Islet precursor cell (in vitro differentiated cells): Measurements from ENCODE around the gene ZIC1.

Source experiments
- DNase-seq: peaks from one replicate; pipeline ENCODE4 v3.0.0-alpha.2; 2018

ZIC1 gene

DNA sequence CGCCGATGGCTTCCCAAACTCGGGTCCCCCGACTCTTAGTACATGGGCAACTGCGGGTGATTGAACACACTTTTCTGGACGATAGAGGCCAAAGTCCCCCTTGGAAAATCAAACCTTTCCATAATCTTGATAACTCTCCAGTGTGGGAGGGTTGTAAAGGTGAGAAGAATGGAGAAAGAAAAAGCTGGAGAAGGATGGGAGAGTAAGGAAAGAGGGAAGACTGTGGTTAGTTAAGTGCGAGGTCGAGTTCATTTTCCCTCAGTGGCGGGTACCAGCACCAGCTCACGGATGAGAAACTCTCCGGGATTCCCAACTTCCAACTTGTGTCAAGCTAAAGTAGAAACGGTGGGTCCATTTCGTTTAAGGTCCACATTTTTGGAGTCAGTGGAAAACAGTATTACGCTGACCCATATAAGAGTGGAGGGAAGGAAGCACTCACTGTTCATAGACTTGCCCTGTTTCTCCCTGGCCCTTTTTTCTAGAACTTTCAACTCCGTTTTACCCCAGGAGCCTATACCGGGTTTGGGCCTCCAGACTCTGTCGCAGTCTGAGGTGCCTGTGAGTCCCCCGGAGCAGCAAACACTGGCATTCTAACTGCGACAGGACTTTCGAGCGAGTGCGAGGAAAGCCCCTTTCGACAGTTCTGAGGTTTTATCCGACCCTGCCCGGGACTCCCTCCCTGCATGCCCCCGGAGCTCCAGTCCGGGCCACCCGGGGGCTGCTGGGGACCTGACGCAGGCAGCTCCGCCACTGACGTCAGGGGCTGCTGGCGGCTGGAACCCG, 14.8 kb downstream of the ZIC1 start:
- peak; percentile 60 for DNase-seq

- no peak for DNase-seq
Measured at GRCh38 chr3:147424581-147425387, 15.6 kb downstream of the ZIC1 start.

DNA sequence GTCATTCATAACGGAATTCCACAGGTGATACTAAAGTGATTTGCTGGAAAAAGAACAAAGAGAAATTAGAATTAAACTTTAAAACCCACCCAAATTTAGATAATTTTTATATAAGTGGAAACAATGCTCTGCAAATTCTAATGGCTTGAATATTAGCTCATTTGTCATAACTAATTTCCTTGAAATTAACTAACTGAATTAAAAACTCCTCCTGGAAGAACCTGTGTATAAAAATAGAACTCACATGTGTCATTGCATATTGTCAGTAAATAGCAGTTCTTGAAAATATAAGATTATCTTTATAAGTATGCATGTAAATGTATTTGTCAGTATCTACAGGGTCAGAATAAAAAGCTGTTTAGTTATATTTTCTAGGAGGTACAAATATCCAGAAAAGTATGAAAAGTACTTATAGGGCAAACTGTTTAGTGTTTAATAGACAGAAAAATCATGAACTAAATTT, 16.3 kb downstream of the ZIC1 start:
- no peak for DNase-seq

- no peak for DNase-seq
Measured at GRCh38 chr3:147426931-147427330, 17.8 kb downstream of the ZIC1 start.

- DNase-seq: no peak
Measured at GRCh38 chr3:147427746-147428145, 18.6 kb downstream of the ZIC1 start.

DNA sequence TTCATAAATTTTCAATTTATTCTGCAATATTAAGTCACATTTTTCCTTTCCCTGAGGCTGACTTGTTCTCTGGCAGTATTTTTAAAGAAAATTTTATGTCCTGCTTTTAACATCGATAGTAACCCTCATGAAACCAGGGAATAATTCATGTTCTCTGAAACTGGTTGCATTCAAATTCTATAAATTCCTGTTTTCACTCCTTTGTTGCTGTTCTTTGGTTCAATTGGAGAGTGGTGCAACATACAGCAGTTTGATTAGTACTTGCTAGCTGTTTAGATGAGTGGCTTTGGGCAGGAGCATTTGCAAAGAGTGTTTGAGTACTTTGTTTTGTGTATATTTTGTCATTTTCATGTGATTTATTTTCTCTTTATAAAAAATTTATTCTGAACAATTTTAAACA, 19.2 kb downstream of the ZIC1 start:
- DNase-seq: no peak

DNA sequence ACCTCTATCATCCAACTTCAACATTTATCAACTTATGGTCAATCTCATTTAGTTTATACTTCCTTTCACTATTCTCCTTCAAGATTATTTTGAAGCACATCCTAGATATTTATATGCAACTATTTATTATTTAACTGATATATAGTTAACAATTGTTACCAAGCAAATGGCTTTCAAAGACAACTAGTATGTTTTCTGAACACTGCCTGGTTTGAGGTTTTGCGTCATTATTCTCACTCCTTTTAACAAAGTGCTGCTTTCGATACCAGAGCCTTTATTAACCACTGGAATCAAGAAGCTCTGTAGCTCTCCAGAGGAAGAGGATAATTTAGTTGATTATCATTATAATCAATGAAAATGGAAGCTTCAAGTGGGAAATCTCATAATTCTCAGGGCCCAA, 19.6 kb downstream of the ZIC1 start:
- DNase-seq: no peak

DNA sequence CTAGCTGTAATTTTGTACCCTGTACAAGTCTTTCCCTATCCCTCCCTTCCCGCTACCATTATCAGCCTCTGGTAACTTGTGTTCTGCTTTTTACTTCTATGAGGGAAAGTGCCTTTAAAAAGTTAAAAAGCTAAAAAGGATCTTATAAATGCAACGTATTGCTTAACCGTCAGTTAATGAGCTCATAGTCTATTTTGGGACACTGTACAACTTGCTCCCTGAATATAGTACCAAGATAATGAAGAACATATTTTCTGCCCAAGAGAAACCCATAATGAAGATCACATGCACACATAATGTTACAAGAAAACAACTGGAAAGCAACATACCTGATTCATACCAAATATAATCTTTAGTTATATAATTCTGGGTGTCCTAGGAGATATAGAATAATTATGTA, 22.6 kb downstream of the ZIC1 start:
- no peak for DNase-seq

- no peak for DNase-seq
Measured at GRCh38 chr3:147447224-147447623, 38.1 kb downstream of the ZIC1 start.

- no peak for DNase-seq
Measured at GRCh38 chr3:147449669-147450068, 40.5 kb downstream of the ZIC1 start.

DNA sequence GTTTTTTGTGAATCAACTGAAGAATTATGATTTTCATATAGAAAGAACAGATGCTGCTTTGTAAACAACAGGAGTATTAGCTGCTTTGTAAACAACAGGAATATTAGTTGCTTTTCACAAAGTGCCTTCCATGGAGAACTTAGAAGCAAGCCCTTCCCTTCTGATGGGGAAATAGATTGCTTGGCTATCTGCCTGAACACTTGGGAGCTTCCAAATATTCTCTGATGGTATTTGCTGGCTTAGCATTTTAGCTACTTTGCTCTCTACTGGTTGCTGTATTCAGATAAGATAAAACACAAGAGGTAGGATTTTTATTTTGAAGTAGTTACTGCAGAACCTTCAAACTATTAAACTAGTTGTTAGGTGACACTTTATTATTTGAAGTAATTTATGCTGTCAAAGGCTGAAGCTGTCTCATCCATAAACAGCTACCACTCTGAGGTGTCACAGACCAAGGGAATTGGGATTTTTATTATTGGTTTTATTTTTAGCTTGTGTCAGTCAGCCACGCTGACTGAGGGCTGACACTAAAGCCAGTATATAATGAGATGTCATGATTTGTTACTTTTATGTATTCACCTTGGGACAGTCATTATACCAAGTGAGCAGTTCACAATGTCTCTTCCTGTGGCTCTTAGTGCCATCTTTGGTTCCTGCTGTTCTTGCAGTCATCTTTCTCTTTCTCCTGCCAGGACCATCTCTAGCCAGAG, 50.0 kb downstream of the ZIC1 start:
- DNase-seq: no peak

GRCh38 chr3:147462856-147463255, 53.7 kb downstream of the ZIC1 start:
- no peak for DNase-seq
